GM18507 (cell line): ENCODE results near the gene PLD4.
"Not testable (repeated sequence)": the region's sequence is repeated elsewhere in the genome, so short reads cannot be mapped to it uniquely, and the experiment has no call there.

ENCODE experiments used
- DNase-seq: peaks from one replicate; pipeline ENCODE4 v3.0.0; 2011; ENCODE audit warnings: low read depth; ENCODE audit not compliant: insufficient read length; ENCODE audit errors: extremely low spot score
- FAIRE-seq: peaks from 2 replicates; lab custom pipeline; 2011; peaks lifted over from hg19 to GRCh38; lab: Jason Lieb, UNC

The PLD4 gene

GRCh38 chr14:104924421-104925213 is at the start of gene PLD4:
PLD4 (plus strand) TSS chr14:104924879; CDS start chr14:104927141, 2,262 bp downstream.
- DNase-seq (no peak), FAIRE-seq (peak; percentile 73)

DNA sequence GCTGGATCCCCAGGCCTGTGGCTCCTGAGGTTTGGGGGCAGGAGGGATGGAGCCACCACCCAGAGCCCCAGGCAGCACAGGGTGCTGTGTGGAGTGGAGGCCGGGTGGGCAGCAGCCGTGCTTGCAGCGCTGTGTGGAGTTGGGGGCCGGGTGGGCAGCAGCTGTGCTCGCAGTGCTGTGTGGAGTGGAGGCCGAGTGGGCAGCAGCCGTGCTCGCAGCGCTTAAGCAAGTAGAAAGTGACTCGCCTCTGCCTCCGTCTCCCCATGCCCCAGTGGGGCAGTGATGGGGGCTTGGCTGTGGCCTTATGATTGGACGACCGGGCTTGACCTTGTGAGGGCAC is 49.3 kb upstream of the PLD4 start:
- no peak for FAIRE-seq
- no peak for DNase-seq

GRCh38 chr14:104875811-104876210 is 48.9 kb upstream of the PLD4 start:
- FAIRE-seq (no peak), DNase-seq (no peak)

GRCh38 chr14:104876251-104876699 is 48.4 kb upstream of the PLD4 start:
- peak; percentile 63 for FAIRE-seq
- DNase-seq: peak; percentile 55

GRCh38 chr14:104877066-104877805 is 47.4 kb upstream of the PLD4 start:
- FAIRE-seq (no peak), DNase-seq (no peak)

- no peak for FAIRE-seq
Measured at GRCh38 chr14:104877806-104878550, 46.7 kb upstream of the PLD4 start.

GRCh38 chr14:104878582-104878981 is 46.1 kb upstream of the PLD4 start:
- no peak for FAIRE-seq

More at GRCh38 chr14:104877806-104878550, 46.7 kb upstream of the PLD4 start:
- no peak for DNase-seq

GRCh38 chr14:104879201-104879982 is 45.3 kb upstream of the PLD4 start:
- DNase-seq (no peak), FAIRE-seq (no peak)

More at GRCh38 chr14:104878582-104878981, 46.1 kb upstream of the PLD4 start:
- DNase-seq: no peak

- DNase-seq (no peak), FAIRE-seq (no peak)
Measured at GRCh38 chr14:104879983-104880565, 44.6 kb upstream of the PLD4 start.

GRCh38 chr14:104880584-104881210 is 44.0 kb upstream of the PLD4 start:
- no peak for FAIRE-seq
- DNase-seq: no peak

- FAIRE-seq (no peak), DNase-seq (no peak)
Measured at GRCh38 chr14:104881369-104881979, 43.2 kb upstream of the PLD4 start.

DNA sequence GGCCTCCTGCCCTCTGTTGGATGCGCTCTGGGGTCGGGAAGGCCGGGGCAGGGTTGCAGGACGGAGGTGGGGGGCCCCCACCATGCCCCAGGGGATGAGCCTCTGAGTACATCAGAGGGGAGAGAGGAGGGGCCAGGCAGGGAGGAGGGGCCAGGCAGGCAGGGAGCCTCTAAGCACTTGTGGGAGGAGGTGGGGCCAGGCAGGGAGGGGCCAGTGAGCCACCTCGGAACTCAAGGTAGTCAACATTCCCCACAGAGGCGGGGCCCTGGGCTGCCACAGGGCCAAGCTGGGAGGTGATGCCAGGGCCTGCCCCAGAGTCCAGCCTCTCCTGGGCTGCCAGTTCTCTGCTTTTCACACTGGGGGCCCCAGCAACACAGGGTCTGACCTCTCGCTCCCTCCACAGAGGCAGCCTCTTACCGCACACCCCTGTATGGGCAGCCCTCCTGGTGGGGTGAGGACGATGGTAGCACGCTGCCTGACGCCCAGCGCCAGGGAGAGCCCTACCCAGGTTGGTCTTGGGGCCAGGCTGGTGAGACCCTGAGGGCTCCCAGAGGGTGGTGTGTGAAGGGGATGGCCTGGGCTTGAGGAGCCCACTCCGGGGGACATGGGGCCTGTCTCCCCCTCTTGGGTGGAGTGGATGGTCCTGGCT is 42.2 kb upstream of the PLD4 start:
- no peak for DNase-seq
- no peak for FAIRE-seq

DNA sequence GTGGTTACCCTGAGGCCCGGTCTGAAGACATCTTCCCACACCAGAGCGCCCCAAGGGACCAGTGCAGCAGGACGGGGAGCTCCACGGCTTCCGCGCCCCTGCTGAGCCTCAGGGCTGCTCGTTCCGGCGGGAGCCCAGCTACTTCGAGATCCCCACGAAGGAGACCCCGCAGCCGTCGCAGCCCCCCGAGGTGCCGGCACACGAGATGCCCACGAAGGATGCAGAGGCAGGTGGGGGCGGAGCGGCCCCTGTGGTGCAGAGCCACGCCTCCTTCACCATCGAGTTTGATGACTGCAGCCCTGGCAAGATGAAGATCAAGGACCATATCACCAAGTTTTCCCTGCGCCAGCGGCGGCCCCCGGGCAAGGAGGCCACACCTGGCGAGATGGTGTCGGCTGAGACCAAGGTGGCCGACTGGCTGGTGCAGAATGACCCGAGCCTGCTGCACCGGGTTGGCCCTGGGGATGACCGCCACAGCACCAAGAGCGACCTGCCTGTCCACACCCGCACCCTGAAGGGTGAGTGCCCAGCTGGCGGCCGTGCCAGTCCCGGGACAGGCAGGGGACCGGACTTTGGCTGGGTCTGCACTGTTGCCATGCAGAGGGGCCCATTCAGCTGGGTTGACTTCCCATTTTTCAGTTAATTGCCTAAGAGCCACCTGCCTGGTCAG is 41.6 kb upstream of the PLD4 start:
- FAIRE-seq (no peak), DNase-seq (no peak)

DNA sequence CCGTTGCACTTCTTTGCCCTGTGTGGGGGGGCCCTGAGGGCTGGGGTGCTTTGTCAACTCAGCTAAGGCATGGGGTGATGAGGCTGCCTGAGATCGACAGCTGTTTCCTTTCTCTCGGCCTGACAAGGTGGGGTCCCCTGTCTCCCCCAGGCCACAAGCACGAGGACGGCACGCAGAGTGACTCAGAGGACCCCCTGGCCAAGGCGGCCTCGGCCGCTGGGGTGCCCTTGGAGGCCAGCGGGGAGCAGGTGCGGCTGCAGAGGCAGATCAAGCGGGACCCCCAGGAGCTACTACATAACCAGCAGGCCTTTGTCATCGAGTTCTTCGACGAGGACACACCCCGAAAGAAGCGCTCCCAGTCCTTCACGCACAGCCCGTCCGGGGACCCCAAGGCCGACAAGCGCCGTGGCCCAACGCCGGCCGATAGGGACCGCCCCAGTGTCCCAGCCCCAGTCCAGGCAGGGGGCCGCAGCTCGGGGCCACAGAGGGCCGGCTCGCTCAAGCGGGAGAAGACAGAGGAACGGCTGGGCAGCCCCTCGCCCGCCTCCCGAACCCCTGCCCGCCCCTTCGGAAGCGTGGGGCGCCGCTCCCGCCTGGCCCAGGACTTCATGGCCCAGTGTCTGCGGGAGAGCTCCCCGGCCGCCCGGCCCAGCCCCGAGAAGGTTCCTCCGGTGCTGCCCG is 40.9 kb upstream of the PLD4 start:
- no peak for DNase-seq
- FAIRE-seq: no peak

GRCh38 chr14:104884381-104884780 is 40.3 kb upstream of the PLD4 start:
- not testable (repeated sequence) for FAIRE-seq, DNase-seq

DNA sequence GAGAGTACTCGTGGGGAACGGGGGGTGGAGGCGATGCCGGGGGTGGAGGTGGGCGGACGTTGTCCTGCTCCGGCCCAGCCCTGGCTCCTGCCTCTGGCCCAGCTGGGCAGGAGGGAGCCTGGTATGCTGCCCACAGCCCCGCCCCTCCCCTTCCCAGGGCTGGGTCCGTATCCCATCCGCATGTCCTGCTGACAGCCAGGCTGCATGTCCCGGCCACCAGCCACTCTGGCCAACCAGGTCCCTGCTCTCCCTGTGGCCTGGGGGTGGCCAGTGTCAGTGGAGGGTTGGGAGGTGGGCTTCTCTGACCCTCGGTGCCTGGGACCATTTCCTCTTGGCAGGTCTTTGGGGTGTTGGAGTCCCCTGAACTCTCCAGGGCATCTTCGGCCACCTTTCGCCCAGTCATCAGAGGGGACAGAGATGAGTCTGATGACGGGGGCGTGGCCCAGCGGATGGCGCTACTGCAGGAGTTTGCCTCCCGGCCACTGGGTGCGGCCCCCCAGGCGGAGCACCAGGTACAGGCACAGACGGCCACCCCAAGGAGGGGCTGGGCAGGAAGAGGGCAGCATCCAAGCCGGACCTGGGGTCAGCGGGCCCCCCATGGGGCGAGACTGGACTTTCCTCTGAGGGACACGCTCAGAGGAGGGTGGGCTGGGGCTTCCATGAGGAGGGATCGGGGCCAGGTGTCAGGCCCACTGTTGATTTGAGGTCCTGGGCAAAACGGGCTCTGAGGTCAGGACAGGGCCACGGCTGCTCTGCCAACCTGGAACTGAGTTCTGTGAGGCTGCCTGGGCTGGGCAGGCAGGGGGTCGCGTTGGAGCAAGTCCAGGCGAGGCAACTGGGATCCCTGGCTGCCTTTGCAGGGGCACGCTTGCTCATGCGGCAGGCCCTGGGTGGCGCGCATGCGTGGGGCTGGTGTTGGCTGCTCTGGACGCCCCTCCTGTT is 39.4 kb upstream of the PLD4 start:
- FAIRE-seq: no peak
- DNase-seq: no peak
